Keratinocyte (primary cell): Measurements from ENCODE around the gene ENGASE. TPM values are rescaled to one million over a fixed set of nuclear protein-coding genes. Genes with fewer than 3 reads are reported as not detected.

Experiments used
- DNase-seq: peaks from one replicate; pipeline ENCODE4 v3.0.0-alpha.2; 2011; ENCODE audit warnings: low read depth, missing footprints, low spot score
- FAIRE-seq: peaks from 2 replicates; lab custom pipeline; 2011; peaks lifted over from hg19 to GRCh38; lab: Jason Lieb, UNC
- H2AFZ ChIP-seq: 2 replicates; pipeline ENCODE4 v1.6.0; 2012; ENCODE audit warnings: low read length, control low read depth, inconsistent platforms; ENCODE audit not compliant: control insufficient read depth
- H3K27ac ChIP-seq: 2 replicates; pipeline ENCODE4 v1.5.1; 2011; ENCODE audit warnings: low read length; ENCODE audit not compliant: control insufficient read depth, insufficient read depth
- H3K27me3 ChIP-seq: 3 replicates; pipeline ENCODE4 v1.6.0; 2011; ENCODE audit warnings: low read length; ENCODE audit not compliant: control insufficient read depth, insufficient read depth; ENCODE audit errors: extremely low read depth
- H3K36me3 ChIP-seq, 2 experiments: 2 replicates in 1 of 2; 3 replicates in 1 of 2; pipeline ENCODE4 v1.5.1; 2011; ENCODE audit warnings: low read length in 2 of 2, mild to moderate bottlenecking in 1 of 2; ENCODE audit not compliant: control insufficient read depth in 2 of 2, insufficient read depth in 2 of 2; ENCODE audit errors: extremely low read depth in 1 of 2
- H3K4me1 ChIP-seq: 3 replicates; pipeline ENCODE4 v1.5.1; 2011; ENCODE audit warnings: low read length; ENCODE audit not compliant: control insufficient read depth, insufficient read depth; ENCODE audit errors: extremely low read depth
- H3K4me2 ChIP-seq: 3 replicates; pipeline ENCODE4 v1.6.0; 2011; ENCODE audit warnings: low read depth, low read length; ENCODE audit not compliant: control insufficient read depth, insufficient read depth; ENCODE audit errors: extremely low read depth
- H3K4me3 ChIP-seq, 3 experiments: fragments of 200-600 bp in 1 of 3; sonication (generic) in 1 of 3; 2 replicates in 2 of 3; 3 replicates in 1 of 3; pipeline ENCODE4 v1.5.1; 2011 to 2016; ENCODE audit warnings: low read length in 3 of 3, mild to moderate bottlenecking in 3 of 3, control low read depth in 2 of 3, inconsistent platforms in 1 of 3, low read depth in 1 of 3, mixed read lengths in 1 of 3, mixed run types in 1 of 3, moderate library complexity in 1 of 3; ENCODE audit not compliant: control insufficient read depth in 2 of 3, insufficient read depth in 2 of 3; ENCODE audit errors: extremely low read depth in 1 of 3
- H3K79me2 ChIP-seq: 2 replicates; pipeline ENCODE4 v1.6.0; 2012; ENCODE audit warnings: low read length; ENCODE audit not compliant: control insufficient read depth, insufficient read depth
- H3K9ac ChIP-seq: 3 replicates; pipeline ENCODE4 v1.6.0; 2011; ENCODE audit warnings: low read length; ENCODE audit not compliant: control insufficient read depth, insufficient read depth; ENCODE audit errors: extremely low read depth
- H3K9me1 ChIP-seq: 3 replicates; pipeline ENCODE4 v1.6.0; 2011; ENCODE audit warnings: low read length; ENCODE audit not compliant: control insufficient read depth, insufficient read depth; ENCODE audit errors: extremely low read depth
- H3K9me3 ChIP-seq: 2 replicates; pipeline ENCODE4 v1.5.1; 2012; ENCODE audit warnings: low read depth, low read length; ENCODE audit not compliant: control insufficient read depth
- H4K20me1 ChIP-seq: 3 replicates; pipeline ENCODE4 v1.6.0; 2011; ENCODE audit warnings: low read length; ENCODE audit not compliant: control insufficient read depth, insufficient read depth; ENCODE audit errors: extremely low read depth
- CTCF ChIP-seq, 3 experiments: IDR thresholded peaks in 1 of 3; conservative IDR thresholded peaks in 1 of 3; optimal IDR thresholded peaks in 1 of 3; 2 replicates in 2 of 3; 3 replicates in 1 of 3; pipeline versions ENCODE3 to v1.5.1; 2011; ENCODE audit warnings: low read length in 3 of 3, mild to moderate bottlenecking in 3 of 3, moderate library complexity in 2 of 3, control low read depth in 1 of 3, inconsistent platforms in 1 of 3; ENCODE audit not compliant: insufficient read depth in 2 of 3; ENCODE audit errors: extremely low read depth in 1 of 3
- EZH2 ChIP-seq: IDR thresholded peaks from one replicate; pipeline ENCODE4 v1.6.1; 2012; ENCODE audit warnings: inconsistent platforms, mild to moderate bottlenecking, low read length, moderate library complexity
- dilution Hi-C: fragments of 300-500 bp; cut with MboI; formaldehyde crosslinking; loops from one replicate; pipeline ENCODE4 v1.7.0; 2020; ENCODE audit warnings: low sequenced_read_pairs; ENCODE audit not compliant: extremely low pct_ligation_motif_present
- polyA plus RNA-seq, 5 experiments: library from polyadenylated mRNA; depleted of rRNA in 3 of 5; stranded (reverse) in 3 of 5; stranded (forward) in 1 of 5; unstranded in 1 of 5; fragments of >200 nt; gene quantifications; 1 replicate in 1 of 5; 2 replicates in 3 of 5; 3 replicates in 1 of 5; pipeline versions ENCODE4 v1.2.1 to v1.2.3, GENCODE V29; 2011 to 2012; ENCODE audit warnings: missing spikeins in 2 of 5, low read depth in 1 of 5, low replicate concordance in 1 of 5

The ENGASE gene
- polyA plus RNA-seq, 1 donor (not counting 4 experiments of a cell fraction or from before 2014, with no cell fraction given): 6.6 TPM

GRCh38 chr17:79083191-79083971 is 8.8 kb downstream of the ENGASE start:
- Histone ChIP-seq H3K9ac (no peak overlapping the region), H3K9me3 (no peaks in the 10 kb centered on the region), H2AFZ (no peak overlapping the region), H3K4me1 (no peaks in the 10 kb centered on the region), H3K79me2 (no peaks in the 10 kb centered on the region), H3K4me3 (no peak overlapping the region), H3K27ac (no peak overlapping the region), H3K36me3 (peaks cover 20 to 21% of the 10 kb centered on the region in 2 experiments), H3K9me1 (no peaks in the 10 kb centered on the region), H3K4me2 (no peak overlapping the region), H4K20me1 (peaks cover 7% of the 10 kb centered on the region), H3K27me3 (no peaks in the 10 kb centered on the region)
- DNase-seq (no peak), FAIRE-seq (no peak)
- dilution Hi-C loops: no loop called here
- TF ChIP-seq CTCF (optimal IDR thresholded peaks at IDR 0.05 in 1 of 3, IDR thresholded peaks at IDR 0.05 in 1 of 3, conservative IDR thresholded peaks at IDR 0.05 in 1 of 3; ENCODE audit: extremely low read depth in 1 of 3, insufficient read depth in 2 of 3, low read length in 3 of 3) (no peak), EZH2 (no peak)

- Histone ChIP-seq H3K4me1 (no peaks in the 10 kb centered on the region), H3K9ac (no peak overlapping the region), H3K4me3 (no peak overlapping the region), H3K4me2 (no peak overlapping the region), H3K36me3 (peaks cover 11 to 13% of the 10 kb centered on the region in 2 experiments), H3K9me1 (no peaks in the 10 kb centered on the region), H3K27me3 (no peaks in the 10 kb centered on the region), H4K20me1 (peaks cover 7% of the 10 kb centered on the region), H3K9me3 (no peaks in the 10 kb centered on the region), H2AFZ (no peak overlapping the region), H3K27ac (no peak overlapping the region), H3K79me2 (no peaks in the 10 kb centered on the region)
- FAIRE-seq (no peak), DNase-seq (no peak)
- TF ChIP-seq EZH2 (no peak), CTCF (optimal IDR thresholded peaks at IDR 0.05 in 1 of 3, IDR thresholded peaks at IDR 0.05 in 1 of 3, conservative IDR thresholded peaks at IDR 0.05 in 1 of 3; ENCODE audit: extremely low read depth in 1 of 3, insufficient read depth in 2 of 3, low read length in 3 of 3) (no peak)
- dilution Hi-C loops: no loop called here
These were observed 9.9 kb downstream of the ENGASE start for GRCh38 chr17:79084291-79085153.
